ENCODE data around the gene SLC10A1.
"Not testable (repeated sequence)": the region's sequence is repeated elsewhere in the genome, so short reads cannot be mapped to it uniquely, and the experiment has no call there.

SLC10A1 gene

GRCh38 chr14:69819607-69820006, 22.6 kb upstream of the SLC10A1 start:
- H3K9me3 Mint-ChIP-seq = no peaks in the 10 kb centered on the region
- no peaks in the 10 kb centered on the region for H3K27me3 Mint-ChIP-seq
- H3K4me1 Mint-ChIP-seq = no peaks in the 10 kb centered on the region
- no peak for DNase-seq (ENCODE audit: low spot score in 2 of 2)
- ATAC-seq (replicated peaks; ENCODE audit: extremely low read depth, poor library complexity, severe bottlenecking) = no peak
- H3K36me3 Mint-ChIP-seq (ENCODE audit: insufficient read depth) = no peaks in the 10 kb centered on the region
- H3K4me3 Mint-ChIP-seq = no peak overlapping the region
- no peak overlapping the region for H3K27ac Mint-ChIP-seq (ENCODE audit: low read depth)

- Mint-ChIP-seq H3K36me3 (ENCODE audit: insufficient read depth) (no peaks in the 10 kb centered on the region), H3K27ac (ENCODE audit: low read depth) (no peak overlapping the region), H3K4me3 (no peak overlapping the region)
Observed at GRCh38 chr14:69818758-69819191, 21.7 kb upstream of the SLC10A1 start.

GRCh38 chr14:69816216-69816615, 19.2 kb upstream of the SLC10A1 start:
- no peaks in the 10 kb centered on the region for H3K9me3 Mint-ChIP-seq
- no peak overlapping the region for H3K4me3 Mint-ChIP-seq
- no peaks in the 10 kb centered on the region for H3K27me3 Mint-ChIP-seq
- DNase-seq (ENCODE audit: low spot score in 2 of 2) = no peak
- H3K27ac Mint-ChIP-seq (ENCODE audit: low read depth) = no peak overlapping the region
- H3K4me1 Mint-ChIP-seq = no peaks in the 10 kb centered on the region
- no peak for ATAC-seq (replicated peaks; ENCODE audit: extremely low read depth, poor library complexity, severe bottlenecking)
- no peaks in the 10 kb centered on the region for H3K36me3 Mint-ChIP-seq (ENCODE audit: insufficient read depth)

More at GRCh38 chr14:69818758-69819191, 21.7 kb upstream of the SLC10A1 start:
- ATAC-seq (replicated peaks; ENCODE audit: extremely low read depth, poor library complexity, severe bottlenecking) = peak; percentile 54
- DNase-seq (ENCODE audit: low spot score in 2 of 2) = peak; percentile 35 to 57
- H3K4me1 Mint-ChIP-seq = no peaks in the 10 kb centered on the region
- H3K27me3 Mint-ChIP-seq = no peaks in the 10 kb centered on the region
- no peaks in the 10 kb centered on the region for H3K9me3 Mint-ChIP-seq

GRCh38 chr14:69815556-69815955, 18.5 kb upstream of the SLC10A1 start:
- ATAC-seq (replicated peaks; ENCODE audit: extremely low read depth, poor library complexity, severe bottlenecking) (no peak), DNase-seq (ENCODE audit: low spot score in 2 of 2) (no peak)
- no peak overlapping the region for H3K27ac Mint-ChIP-seq (ENCODE audit: low read depth)
- H3K4me3 Mint-ChIP-seq = no peak overlapping the region
- no peaks in the 10 kb centered on the region for H3K9me3 Mint-ChIP-seq
- H3K27me3 Mint-ChIP-seq = no peaks in the 10 kb centered on the region
- no peaks in the 10 kb centered on the region for H3K4me1 Mint-ChIP-seq
- no peaks in the 10 kb centered on the region for H3K36me3 Mint-ChIP-seq (ENCODE audit: insufficient read depth)

GRCh38 chr14:69814397-69814796, 17.4 kb upstream of the SLC10A1 start:
- H3K9me3 Mint-ChIP-seq = no peaks in the 10 kb centered on the region
- ATAC-seq (replicated peaks; ENCODE audit: extremely low read depth, poor library complexity, severe bottlenecking) (no peak), DNase-seq (ENCODE audit: low spot score in 2 of 2) (no peak)
- no peaks in the 10 kb centered on the region for H3K36me3 Mint-ChIP-seq (ENCODE audit: insufficient read depth)
- H3K27me3 Mint-ChIP-seq = no peaks in the 10 kb centered on the region
- H3K4me3 Mint-ChIP-seq = no peak overlapping the region
- H3K4me1 Mint-ChIP-seq = no peaks in the 10 kb centered on the region
- H3K27ac Mint-ChIP-seq (ENCODE audit: low read depth) = no peak overlapping the region

GRCh38 chr14:69813346-69813745, 16.3 kb upstream of the SLC10A1 start:
- H3K27ac Mint-ChIP-seq (ENCODE audit: low read depth); H3K9me3 Mint-ChIP-seq; ATAC-seq (replicated peaks; ENCODE audit: extremely low read depth, poor library complexity, severe bottlenecking); H3K36me3 Mint-ChIP-seq (ENCODE audit: insufficient read depth); H3K4me1 Mint-ChIP-seq; H3K27me3 Mint-ChIP-seq; H3K4me3 Mint-ChIP-seq; DNase-seq (ENCODE audit: low spot score in 2 of 2): not testable (repeated sequence)

GRCh38 chr14:69812711-69813110, 15.7 kb upstream of the SLC10A1 start:
- ATAC-seq (replicated peaks; ENCODE audit: extremely low read depth, poor library complexity, severe bottlenecking) (no peak), DNase-seq (ENCODE audit: low spot score in 2 of 2) (no peak)
- H3K36me3 Mint-ChIP-seq (ENCODE audit: insufficient read depth) = no peaks in the 10 kb centered on the region
- no peaks in the 10 kb centered on the region for H3K4me1 Mint-ChIP-seq
- no peak overlapping the region for H3K4me3 Mint-ChIP-seq
- H3K9me3 Mint-ChIP-seq = no peaks in the 10 kb centered on the region
- H3K27ac Mint-ChIP-seq (ENCODE audit: low read depth) = no peak overlapping the region
- no peaks in the 10 kb centered on the region for H3K27me3 Mint-ChIP-seq

- H3K4me3 Mint-ChIP-seq = no peak overlapping the region
- ATAC-seq (replicated peaks; ENCODE audit: extremely low read depth, poor library complexity, severe bottlenecking) (no peak), DNase-seq (ENCODE audit: low spot score in 2 of 2) (no peak)
- no peaks in the 10 kb centered on the region for H3K4me1 Mint-ChIP-seq
- no peaks in the 10 kb centered on the region for H3K9me3 Mint-ChIP-seq
- no peaks in the 10 kb centered on the region for H3K27me3 Mint-ChIP-seq
- no peak overlapping the region for H3K27ac Mint-ChIP-seq (ENCODE audit: low read depth)
- no peaks in the 10 kb centered on the region for H3K36me3 Mint-ChIP-seq (ENCODE audit: insufficient read depth)
Observed at GRCh38 chr14:69811868-69812252, 14.8 kb upstream of the SLC10A1 start.

GRCh38 chr14:69811227-69811867, 14.3 kb upstream of the SLC10A1 start:
- Mint-ChIP-seq H3K4me1 (no peaks in the 10 kb centered on the region), H3K36me3 (ENCODE audit: insufficient read depth) (no peaks in the 10 kb centered on the region), H3K27ac (ENCODE audit: low read depth) (no peak overlapping the region), H3K27me3 (no peaks in the 10 kb centered on the region), H3K9me3 (no peaks in the 10 kb centered on the region), H3K4me3 (no peak overlapping the region)
- ATAC-seq (replicated peaks; ENCODE audit: extremely low read depth, poor library complexity, severe bottlenecking) (no peak), DNase-seq (ENCODE audit: low spot score in 2 of 2) (no peak)

- Mint-ChIP-seq H3K4me1 (no peaks in the 10 kb centered on the region), H3K36me3 (ENCODE audit: insufficient read depth) (no peaks in the 10 kb centered on the region), H3K9me3 (no peaks in the 10 kb centered on the region), H3K27me3 (no peaks in the 10 kb centered on the region), H3K4me3 (no peak overlapping the region), H3K27ac (ENCODE audit: low read depth) (no peak overlapping the region)
- DNase-seq (ENCODE audit: low spot score in 2 of 2) = no peak
- ATAC-seq (replicated peaks; ENCODE audit: extremely low read depth, poor library complexity, severe bottlenecking) = no peak
Observed at GRCh38 chr14:69808919-69809808, 12.1 kb upstream of the SLC10A1 start.

GRCh38 chr14:69807192-69807591, 10.2 kb upstream of the SLC10A1 start:
- Mint-ChIP-seq H3K9me3 (no peaks in the 10 kb centered on the region), H3K36me3 (ENCODE audit: insufficient read depth) (no peaks in the 10 kb centered on the region), H3K27ac (ENCODE audit: low read depth) (no peak overlapping the region), H3K4me1 (no peaks in the 10 kb centered on the region), H3K4me3 (no peak overlapping the region), H3K27me3 (no peaks in the 10 kb centered on the region)
- ATAC-seq (replicated peaks; ENCODE audit: extremely low read depth, poor library complexity, severe bottlenecking) (no peak), DNase-seq (ENCODE audit: low spot score in 2 of 2) (no peak)

- H3K36me3 Mint-ChIP-seq (ENCODE audit: insufficient read depth) = no peaks in the 10 kb centered on the region
- no peak overlapping the region for H3K4me3 Mint-ChIP-seq
- no peak overlapping the region for H3K27ac Mint-ChIP-seq (ENCODE audit: low read depth)
- peaks cover 15% of the 10 kb centered on the region for H3K27me3 Mint-ChIP-seq
- H3K4me1 Mint-ChIP-seq = no peaks in the 10 kb centered on the region
- DNase-seq (ENCODE audit: low spot score in 2 of 2) = no peak
- H3K9me3 Mint-ChIP-seq = no peaks in the 10 kb centered on the region
- no peak for ATAC-seq (replicated peaks; ENCODE audit: extremely low read depth, poor library complexity, severe bottlenecking)
Observed at GRCh38 chr14:69804902-69805301, 7.9 kb upstream of the SLC10A1 start.

GRCh38 chr14:69803753-69804152, 6.7 kb upstream of the SLC10A1 start:
- no peak for DNase-seq (ENCODE audit: low spot score in 2 of 2)
- H3K4me3 Mint-ChIP-seq = no peak overlapping the region
- H3K9me3 Mint-ChIP-seq = no peaks in the 10 kb centered on the region
- no peak for ATAC-seq (replicated peaks; ENCODE audit: extremely low read depth, poor library complexity, severe bottlenecking)
- no peaks in the 10 kb centered on the region for H3K4me1 Mint-ChIP-seq
- no peak overlapping the region for H3K27ac Mint-ChIP-seq (ENCODE audit: low read depth)
- no peaks in the 10 kb centered on the region for H3K36me3 Mint-ChIP-seq (ENCODE audit: insufficient read depth)
- H3K27me3 Mint-ChIP-seq = peaks cover 18% of the 10 kb centered on the region

All from central memory CD8-positive, alpha-beta T cell (primary cell).